ENCODE measurements around the gene FGF19.

- no peak for TF ChIP-seq CTCF (IDR thresholded peaks at IDR 0.05; ENCODE audit: borderline replicate concordance, extremely low read depth, low read length, poor library complexity, severe bottlenecking)
- no peak for TF ChIP-seq EZH2 (IDR thresholded peaks at IDR 0.05; ENCODE audit: borderline replicate concordance, low read depth, low read length, severe bottlenecking)
These were observed 21.6 kb downstream of the FGF19 start for GRCh38 chr11:69682221-69682620.
